Measurements from ENCODE around the gene EDIL3.
"Not testable (repeated sequence)": the region's sequence is repeated elsewhere in the genome, so short reads cannot be mapped to it uniquely, and the experiment has no call there.

The EDIL3 gene

GRCh38 chr5:84378420-84378819, 6.3 kb downstream of the EDIL3 start:
- DNase-seq: peak; percentile 38

GRCh38 chr5:84376346-84376745, 8.3 kb downstream of the EDIL3 start:
- DNase-seq: no peak

- no peak for DNase-seq
These were observed 10.1 kb downstream of the EDIL3 start for GRCh38 chr5:84374568-84374967.

- no peak for DNase-seq
These were observed 11.2 kb downstream of the EDIL3 start for GRCh38 chr5:84373506-84373905.

- peak; percentile 68 for DNase-seq
These were observed 12.5 kb downstream of the EDIL3 start for GRCh38 chr5:84372066-84372695.

GRCh38 chr5:84370176-84370575, 14.5 kb downstream of the EDIL3 start:
- no peak for DNase-seq

GRCh38 chr5:84364043-84364442, 20.6 kb downstream of the EDIL3 start:
- no peak for DNase-seq

GRCh38 chr5:84362061-84362720, 22.5 kb downstream of the EDIL3 start:
- DNase-seq: no peak

GRCh38 chr5:84361572-84361971, 23.1 kb downstream of the EDIL3 start:
- DNase-seq: no peak

- no peak for DNase-seq
These were observed 24.6 kb downstream of the EDIL3 start for GRCh38 chr5:84360056-84360455.

- DNase-seq: no peak
These were observed 30.6 kb downstream of the EDIL3 start for GRCh38 chr5:84354101-84354500.

- DNase-seq: no peak
These were observed 39.9 kb downstream of the EDIL3 start for GRCh38 chr5:84344788-84345187.

- no peak for DNase-seq
These were observed 41.5 kb downstream of the EDIL3 start for GRCh38 chr5:84343171-84343570.

- no peak for DNase-seq
These were observed 52.6 kb downstream of the EDIL3 start for GRCh38 chr5:84332106-84332505.

GRCh38 chr5:84327591-84327990, 57.1 kb downstream of the EDIL3 start:
- DNase-seq: no peak

- DNase-seq: no peak
These were observed 62.0 kb downstream of the EDIL3 start for GRCh38 chr5:84322646-84323045.

- not testable (repeated sequence) for DNase-seq
These were observed 66.9 kb downstream of the EDIL3 start for GRCh38 chr5:84317826-84318225.

- not testable (repeated sequence) for DNase-seq
These were observed 72.4 kb downstream of the EDIL3 start for GRCh38 chr5:84312280-84312679.

GRCh38 chr5:84309850-84310249, 74.8 kb downstream of the EDIL3 start:
- not testable (repeated sequence) for DNase-seq

- no peak for DNase-seq
These were observed 78.1 kb downstream of the EDIL3 start for GRCh38 chr5:84306601-84307000.

- no peak for DNase-seq
These were observed 80.1 kb downstream of the EDIL3 start for GRCh38 chr5:84304599-84304998.

- DNase-seq: peak; percentile 17
These were observed 81.4 kb downstream of the EDIL3 start for GRCh38 chr5:84303315-84303714.

GRCh38 chr5:84301535-84301934, 83.1 kb downstream of the EDIL3 start:
- DNase-seq: peak; percentile 79

- DNase-seq: no peak
These were observed 84.7 kb downstream of the EDIL3 start for GRCh38 chr5:84299959-84300358.

- no peak for DNase-seq
These were observed 86.1 kb downstream of the EDIL3 start for GRCh38 chr5:84298628-84299027.
